ENCODE results near the gene ABCC12.
"Not testable (repeated sequence)": the region's sequence is repeated elsewhere in the genome, so short reads cannot be mapped to it uniquely, and the experiment has no call there.

ABCC12 gene
- 0 to 0.23 (median 0) reads per million in 9 experiments for total RNA-seq

GRCh38 chr16:48155926-48156789 lies at the start of gene ABCC12:
Gene ABCC12, minus strand, starts transcription at chr16:48155993. Its CDS starts 9,569 bp downstream, at chr16:48146424.
- H3K27ac Mint-ChIP-seq = no peak within 1 kb of the TSS
- peaks cover 23 to 53% of the 10 kb centered on the region in 2 donors for H3K27me3 Mint-ChIP-seq
- no peak for ATAC-seq (replicated peaks)
- no peaks in the 10 kb centered on the region for H3K4me1 Mint-ChIP-seq (ENCODE audit: low read depth in 2 of 2)
- DNase-seq = no peak
- no peaks in the 10 kb centered on the region for H3K9me3 Mint-ChIP-seq
- H3K36me3 Mint-ChIP-seq (ENCODE audit: insufficient read depth) = no peaks in the 10 kb centered on the region
- H3K4me3 Mint-ChIP-seq = no peak within 1 kb of the TSS

DNA sequence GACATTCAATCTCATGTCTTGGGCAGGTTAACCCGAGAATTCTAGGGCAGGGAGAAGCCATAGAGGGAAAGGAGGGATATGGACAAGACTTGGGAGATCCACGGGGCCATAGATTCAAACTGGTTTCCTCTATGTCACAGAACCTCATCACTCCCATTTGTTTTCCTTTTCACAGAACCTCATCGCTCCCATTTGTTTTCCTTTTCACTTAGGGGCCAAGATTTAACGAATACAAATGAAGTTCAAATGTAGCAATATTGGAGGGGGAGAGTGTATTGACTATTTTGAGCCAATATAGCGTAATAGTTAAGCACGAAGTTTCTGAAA lies 49.0 kb upstream of the ABCC12 start:
- H3K36me3 Mint-ChIP-seq (ENCODE audit: insufficient read depth) = no peaks in the 10 kb centered on the region
- ATAC-seq (replicated peaks) (no peak), DNase-seq (no peak)
- no peaks in the 10 kb centered on the region for H3K9me3 Mint-ChIP-seq
- peaks cover 49 to 56% of the 10 kb centered on the region in 2 donors for H3K27me3 Mint-ChIP-seq
- no peak overlapping the region for H3K4me3 Mint-ChIP-seq
- H3K27ac Mint-ChIP-seq = no peak overlapping the region
- H3K4me1 Mint-ChIP-seq (ENCODE audit: low read depth in 2 of 2) = no peaks in the 10 kb centered on the region

DNA sequence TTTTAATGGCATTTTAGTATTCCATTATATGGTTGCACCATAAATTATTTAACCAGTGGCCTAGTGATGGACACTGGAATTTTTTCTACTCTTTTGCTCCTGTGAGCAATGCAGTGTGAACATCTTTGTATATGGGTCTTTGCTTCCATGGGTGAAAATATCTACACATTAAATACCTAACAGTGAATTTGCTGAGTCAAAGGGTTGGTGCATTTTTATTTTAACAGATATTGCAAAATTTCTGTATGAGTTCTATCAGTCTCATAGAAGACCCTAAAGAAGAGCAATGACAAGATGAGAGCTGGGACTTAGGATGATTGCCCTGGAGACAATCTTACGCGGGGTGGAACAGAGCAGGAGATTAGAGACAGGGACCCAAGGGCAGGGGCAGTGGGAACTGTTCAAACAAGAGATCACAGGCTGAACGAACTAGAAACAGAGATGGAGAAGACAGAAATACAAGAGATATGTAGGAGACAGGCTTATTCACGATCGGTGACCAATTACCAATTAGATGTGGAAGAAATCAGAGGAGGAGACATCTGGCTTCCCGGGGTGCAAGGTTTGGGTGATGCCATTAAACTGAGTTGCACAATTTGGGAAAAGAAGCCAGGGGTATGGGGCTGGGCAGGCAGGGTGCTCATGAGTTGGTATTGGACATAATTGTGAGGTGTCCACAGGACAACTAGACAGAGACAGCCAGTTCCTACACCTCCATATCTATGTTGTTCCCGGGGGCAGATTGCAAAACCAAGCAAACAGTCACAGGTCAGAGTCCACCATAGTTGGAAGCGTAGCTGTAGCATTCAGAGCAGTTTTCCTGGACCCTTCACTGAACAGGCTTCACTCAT lies 48.4 kb upstream of the ABCC12 start:
- no peak overlapping the region for H3K27ac Mint-ChIP-seq

GRCh38 chr16:48201515-48202201 lies 45.9 kb upstream of the ABCC12 start:
- Mint-ChIP-seq H3K4me1 (ENCODE audit: low read depth in 2 of 2) (no peaks in the 10 kb centered on the region), H3K36me3 (ENCODE audit: insufficient read depth) (no peaks in the 10 kb centered on the region), H3K4me3 (no peak overlapping the region), H3K9me3 (no peaks in the 10 kb centered on the region), H3K27me3 (peaks cover 33 to 43% of the 10 kb centered on the region in 2 donors), H3K27ac (peak overlapping the region in 1 of 2 donors; percentile 27)
- no peak for ATAC-seq (replicated peaks)
- no peak for DNase-seq

More for the DNA sequence above, 48.4 kb upstream of the ABCC12 start:
- Mint-ChIP-seq H3K27me3 (peaks cover 49 to 56% of the 10 kb centered on the region in 2 donors), H3K4me1 (ENCODE audit: low read depth in 2 of 2) (no peaks in the 10 kb centered on the region), H3K36me3 (ENCODE audit: insufficient read depth) (no peaks in the 10 kb centered on the region), H3K4me3 (no peak overlapping the region), H3K9me3 (no peaks in the 10 kb centered on the region)
- DNase-seq = no peak
- ATAC-seq (replicated peaks) = no peak

GRCh38 chr16:48197294-48197693 lies 41.5 kb upstream of the ABCC12 start:
- H3K27me3 Mint-ChIP-seq = peaks cover 19 to 27% of the 10 kb centered on the region in 2 donors
- no peak overlapping the region for H3K27ac Mint-ChIP-seq
- no peaks in the 10 kb centered on the region for H3K9me3 Mint-ChIP-seq
- H3K4me1 Mint-ChIP-seq (ENCODE audit: low read depth in 2 of 2) = no peaks in the 10 kb centered on the region
- no peaks in the 10 kb centered on the region for H3K36me3 Mint-ChIP-seq (ENCODE audit: insufficient read depth)
- no peak for ATAC-seq (replicated peaks)
- no peak for DNase-seq
- H3K4me3 Mint-ChIP-seq = no peak overlapping the region

DNA sequence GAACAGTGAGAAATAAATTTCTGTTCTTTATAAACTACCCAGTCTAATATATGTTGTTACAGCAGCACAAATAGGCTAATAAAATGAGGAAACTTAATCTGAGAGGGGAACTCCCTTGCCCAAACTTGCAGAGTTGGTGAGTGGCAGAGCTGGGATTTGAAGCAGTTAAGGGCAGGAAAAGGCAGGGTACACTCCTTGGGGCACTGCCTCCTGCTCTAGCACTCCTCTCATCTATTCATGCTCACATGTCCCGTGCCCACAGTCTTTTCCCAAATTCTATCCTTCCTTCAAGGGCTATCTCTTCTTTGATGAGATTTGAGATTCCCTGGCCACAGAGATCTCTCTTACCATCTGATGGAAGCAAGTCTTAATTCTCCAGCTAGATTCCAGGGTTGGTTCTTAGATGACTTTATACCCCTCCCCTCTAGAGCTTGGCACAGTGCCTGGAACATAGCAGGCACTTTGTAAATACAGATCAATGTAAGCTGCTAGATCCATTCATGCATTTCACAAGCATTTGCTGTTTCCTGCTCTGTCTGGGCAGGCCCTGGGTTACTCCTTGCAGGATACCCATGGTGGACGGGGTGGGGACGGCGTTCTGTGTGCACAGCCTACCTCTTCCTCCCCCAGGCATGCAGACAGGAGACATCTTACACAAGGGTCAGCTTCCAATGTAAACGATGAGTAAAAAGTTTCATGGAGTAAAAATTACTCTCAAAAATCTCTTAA lies 39.2 kb upstream of the ABCC12 start:
- Mint-ChIP-seq H3K27ac (no peak overlapping the region), H3K9me3 (no peaks in the 10 kb centered on the region), H3K27me3 (peaks cover 6 to 18% of the 10 kb centered on the region in 2 donors), H3K36me3 (ENCODE audit: insufficient read depth) (no peaks in the 10 kb centered on the region), H3K4me1 (ENCODE audit: low read depth in 2 of 2) (no peaks in the 10 kb centered on the region), H3K4me3 (no peak overlapping the region)
- DNase-seq (no peak), ATAC-seq (replicated peaks) (no peak)

- no peak for DNase-seq
- no peaks in the 10 kb centered on the region for H3K36me3 Mint-ChIP-seq (ENCODE audit: insufficient read depth)
- H3K27ac Mint-ChIP-seq = no peak overlapping the region
- no peaks in the 10 kb centered on the region for H3K4me1 Mint-ChIP-seq (ENCODE audit: low read depth in 2 of 2)
- ATAC-seq (replicated peaks) = no peak
- H3K4me3 Mint-ChIP-seq = no peak overlapping the region
- H3K27me3 Mint-ChIP-seq = peaks cover 6 to 17% of the 10 kb centered on the region in 2 donors
- H3K9me3 Mint-ChIP-seq = no peaks in the 10 kb centered on the region
These were observed 38.1 kb upstream of the ABCC12 start for GRCh38 chr16:48193846-48194245.

- H3K4me1 Mint-ChIP-seq (ENCODE audit: low read depth in 2 of 2) = peaks cover 6% of the 10 kb centered on the region in 2 donors
- DNase-seq = no peak
- no peaks in the 10 kb centered on the region for H3K9me3 Mint-ChIP-seq
- no peak overlapping the region for H3K4me3 Mint-ChIP-seq
- no peaks in the 10 kb centered on the region for H3K36me3 Mint-ChIP-seq (ENCODE audit: insufficient read depth)
- H3K27ac Mint-ChIP-seq = no peak overlapping the region
- ATAC-seq (replicated peaks) = no peak
- H3K27me3 Mint-ChIP-seq = no peaks in the 10 kb centered on the region
These were observed 32.8 kb upstream of the ABCC12 start for GRCh38 chr16:48188449-48189102.

GRCh38 chr16:48187779-48188178 lies 32.0 kb upstream of the ABCC12 start:
- Mint-ChIP-seq H3K27ac (no peak overlapping the region), H3K4me3 (no peak overlapping the region), H3K36me3 (ENCODE audit: insufficient read depth) (no peaks in the 10 kb centered on the region)

GRCh38 chr16:48184681-48185080 lies 28.9 kb upstream of the ABCC12 start:
- H3K9me3 Mint-ChIP-seq = no peaks in the 10 kb centered on the region
- H3K27me3 Mint-ChIP-seq = no peaks in the 10 kb centered on the region
- H3K4me3 Mint-ChIP-seq = no peak overlapping the region
- DNase-seq (no peak), ATAC-seq (replicated peaks) (no peak)
- no peaks in the 10 kb centered on the region for H3K36me3 Mint-ChIP-seq (ENCODE audit: insufficient read depth)
- H3K4me1 Mint-ChIP-seq (ENCODE audit: low read depth in 2 of 2) = peaks cover 6% of the 10 kb centered on the region in 2 donors
- no peak overlapping the region for H3K27ac Mint-ChIP-seq

More at GRCh38 chr16:48187779-48188178, 32.0 kb upstream of the ABCC12 start:
- Mint-ChIP-seq H3K27me3 (no peaks in the 10 kb centered on the region), H3K9me3 (no peaks in the 10 kb centered on the region), H3K4me1 (ENCODE audit: low read depth in 2 of 2) (peaks cover 6% of the 10 kb centered on the region in 2 donors)
- ATAC-seq (replicated peaks) (no peak), DNase-seq (no peak)

GRCh38 chr16:48182979-48183537 lies 27.3 kb upstream of the ABCC12 start:
- Mint-ChIP-seq H3K27ac (no peak overlapping the region), H3K36me3 (ENCODE audit: insufficient read depth) (no peaks in the 10 kb centered on the region), H3K4me1 (ENCODE audit: low read depth in 2 of 2) (peaks cover 0 to 2% of the 10 kb centered on the region in 2 donors), H3K27me3 (peaks cover 6 to 8% of the 10 kb centered on the region in 2 donors), H3K4me3 (no peak overlapping the region), H3K9me3 (no peaks in the 10 kb centered on the region)
- no peak for ATAC-seq (replicated peaks)
- DNase-seq = no peak

GRCh38 chr16:48181746-48182520 lies 26.1 kb upstream of the ABCC12 start:
- not testable (repeated sequence) for ATAC-seq (replicated peaks); H3K4me1 Mint-ChIP-seq (ENCODE audit: low read depth in 2 of 2); DNase-seq; H3K36me3 Mint-ChIP-seq (ENCODE audit: insufficient read depth); H3K27ac Mint-ChIP-seq; H3K9me3 Mint-ChIP-seq; H3K4me3 Mint-ChIP-seq
- peaks cover 17 to 18% of the 10 kb centered on the region in 2 donors for H3K27me3 Mint-ChIP-seq

All from effector memory CD8-positive, alpha-beta T cell (primary cell).